GM21825 (cell line): ENCODE data around the gene FBXO47.
A peak's percentile ranks its signal among the peaks of the same experiment; 100 is the strongest.

Experiments used
- ATAC-seq: cut with Tn5 transposase; IDR thresholded peaks from one replicate; pipeline ENCODE4 v1.9.1; 2021; ENCODE audit warnings: mild to moderate bottlenecking, moderate library complexity; ENCODE audit not compliant: unreplicated experiment

Gene FBXO47

GRCh38 chr17:38906460-38907228 lies 60.6 kb downstream of the FBXO47 start:
- no peak for ATAC-seq

GRCh38 chr17:38905375-38905774 lies 61.8 kb downstream of the FBXO47 start:
- no peak for ATAC-seq

- no peak for ATAC-seq
Observed at GRCh38 chr17:38904892-38905291, 62.3 kb downstream of the FBXO47 start.

GRCh38 chr17:38903404-38903803 lies 63.8 kb downstream of the FBXO47 start:
- ATAC-seq: no peak

DNA sequence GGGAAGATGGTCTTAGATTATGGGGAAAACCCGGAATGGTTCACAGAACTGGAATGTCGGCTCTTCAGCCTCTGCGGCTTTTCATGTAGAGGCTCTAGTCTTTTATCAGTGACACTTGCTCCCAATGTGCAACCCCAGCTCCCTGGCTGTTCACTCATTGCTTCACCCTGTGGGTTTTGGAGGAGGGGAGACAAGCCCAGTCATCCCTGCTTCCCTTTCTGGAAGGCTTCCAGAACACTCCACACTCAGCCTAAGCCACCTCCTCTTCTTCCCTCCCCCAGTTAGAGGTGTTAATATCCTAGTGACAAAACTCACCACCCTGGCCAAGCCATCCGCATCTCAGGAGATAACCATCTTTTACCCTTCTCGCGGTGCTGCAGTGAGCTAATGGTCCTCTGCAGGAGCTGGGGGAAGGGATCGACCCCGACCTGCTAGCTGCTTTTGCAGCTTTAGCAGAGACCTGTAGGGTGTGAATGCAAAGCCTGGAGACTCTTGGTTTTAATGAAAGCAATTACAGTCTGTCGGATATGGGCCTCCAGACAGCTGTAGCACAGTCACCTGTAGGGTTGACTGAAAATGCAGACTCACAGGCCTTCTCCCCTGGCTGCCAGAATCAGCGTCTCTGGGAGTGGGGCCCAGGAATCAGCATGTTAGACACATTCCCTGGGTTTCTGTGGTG lies 66.1 kb downstream of the FBXO47 start:
- ATAC-seq: no peak

GRCh38 chr17:38899421-38899820 lies 67.8 kb downstream of the FBXO47 start:
- ATAC-seq: no peak

GRCh38 chr17:38898812-38899348 lies 68.3 kb downstream of the FBXO47 start:
- peak; percentile 82 for ATAC-seq

- ATAC-seq: peak; percentile 17
Observed at GRCh38 chr17:38898291-38898679, 68.9 kb downstream of the FBXO47 start.

GRCh38 chr17:38897671-38898290 lies 69.4 kb downstream of the FBXO47 start:
- ATAC-seq: no peak

DNA sequence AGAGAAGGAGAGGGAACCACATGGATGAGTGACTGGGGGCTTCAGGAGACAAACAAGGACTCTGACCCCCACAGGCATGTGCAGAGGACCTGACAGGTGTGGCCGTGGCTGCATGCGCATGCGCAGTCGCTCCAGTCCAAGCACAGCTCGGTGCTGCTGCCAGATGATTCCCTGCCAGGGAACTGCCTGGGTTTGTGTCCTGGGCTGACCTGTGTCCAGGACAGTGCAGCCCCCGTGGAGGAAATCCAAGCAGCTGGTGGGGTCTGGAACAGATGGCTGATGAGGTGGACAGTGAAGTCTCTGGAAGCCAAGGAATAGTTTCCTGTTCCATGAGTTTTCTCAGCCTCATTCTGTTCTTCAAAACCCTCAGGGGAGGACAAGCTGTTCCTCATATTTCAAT lies 70.0 kb downstream of the FBXO47 start:
- no peak for ATAC-seq

DNA sequence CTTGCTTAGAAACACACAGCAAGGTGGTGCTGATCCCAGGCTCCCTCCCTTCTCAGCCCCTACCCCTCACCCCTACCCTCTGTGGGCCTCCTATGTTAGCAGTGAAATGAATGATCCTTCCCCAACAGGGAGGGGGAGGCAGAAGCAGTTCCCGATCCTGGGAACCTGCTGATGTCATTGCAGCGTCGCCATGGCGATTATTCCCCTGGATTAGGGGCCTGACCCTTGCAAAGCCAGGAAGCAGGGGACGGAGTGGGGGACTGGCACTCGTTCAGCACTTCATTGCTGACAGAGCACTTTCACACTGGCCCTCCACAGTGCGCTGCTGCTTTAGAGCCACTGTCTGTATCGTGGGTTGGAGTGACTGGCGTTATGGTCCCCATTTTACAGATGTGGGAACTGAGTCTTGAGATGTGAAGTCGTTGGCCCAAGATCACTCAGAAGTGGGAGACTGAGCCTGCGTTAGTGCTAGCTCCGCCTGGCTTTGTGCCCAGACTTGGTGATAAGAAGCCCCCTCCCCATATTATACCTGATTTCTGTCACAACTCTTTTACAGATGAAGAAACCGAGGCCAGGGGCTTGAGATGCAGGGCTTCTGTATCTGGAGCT lies 70.8 kb downstream of the FBXO47 start:
- ATAC-seq: no peak

DNA sequence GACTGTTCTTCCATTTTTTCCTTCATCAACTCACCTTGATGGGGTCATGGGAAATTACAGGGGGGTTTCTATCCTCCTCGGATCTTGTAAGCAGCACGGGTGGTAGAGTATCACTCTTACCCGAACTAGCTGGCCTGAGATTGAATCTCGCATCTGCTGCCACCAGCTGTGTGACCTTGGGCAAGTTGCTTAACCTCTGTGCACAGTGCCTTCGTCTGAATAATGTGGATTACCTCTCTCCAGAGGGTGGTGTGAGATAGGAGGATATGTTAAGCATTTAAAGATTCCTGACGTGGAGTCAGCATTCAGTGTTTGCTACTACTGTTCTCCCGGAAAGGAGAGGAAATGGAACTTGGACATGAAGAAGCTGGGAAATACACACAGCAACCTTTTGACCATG lies 72.9 kb downstream of the FBXO47 start:
- no peak for ATAC-seq

GRCh38 chr17:38893607-38894006 lies 73.6 kb downstream of the FBXO47 start:
- no peak for ATAC-seq

GRCh38 chr17:38893113-38893512 lies 74.1 kb downstream of the FBXO47 start:
- ATAC-seq: no peak

DNA sequence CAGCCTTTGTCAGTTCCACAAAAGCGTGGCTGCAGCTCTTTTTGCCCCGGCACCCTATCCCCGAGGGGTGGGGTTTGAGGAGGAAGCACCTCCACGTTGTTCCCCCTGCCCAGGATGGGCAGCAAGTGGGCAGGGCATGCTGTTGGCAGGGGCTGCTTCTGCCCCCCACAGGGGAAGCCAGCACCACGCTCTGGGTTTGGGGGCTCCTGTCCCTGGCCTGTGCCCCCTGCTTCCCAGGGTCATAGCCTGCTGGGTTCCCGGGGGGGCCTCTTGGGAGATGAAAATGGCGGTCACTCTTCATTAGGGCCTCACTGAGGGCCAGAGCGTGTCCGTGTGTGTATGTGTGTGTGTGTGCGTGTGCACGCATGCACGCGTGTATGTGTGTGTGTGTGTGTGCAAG lies 74.6 kb downstream of the FBXO47 start:
- no peak for ATAC-seq

GRCh38 chr17:38892083-38892482 lies 75.1 kb downstream of the FBXO47 start:
- no peak for ATAC-seq

DNA sequence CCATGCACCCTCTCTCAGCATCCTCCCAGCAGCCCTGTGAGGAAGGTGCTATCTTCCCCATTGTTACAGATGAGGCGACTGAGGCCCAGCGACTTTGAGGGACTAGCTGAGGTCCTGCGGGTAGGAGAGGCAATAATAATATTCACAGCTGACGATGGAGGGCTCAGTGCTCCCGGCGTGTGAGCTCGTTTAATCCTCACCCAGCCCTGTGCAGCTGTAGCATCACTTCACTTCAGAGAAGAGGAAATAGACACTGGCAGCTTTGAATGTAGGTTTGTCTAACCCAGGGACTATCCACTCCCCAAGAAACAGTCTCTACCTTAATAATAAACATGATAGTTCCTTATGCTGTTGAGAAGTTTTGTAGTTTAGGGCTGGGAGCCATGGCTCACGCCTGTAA lies 75.8 kb downstream of the FBXO47 start:
- no peak for ATAC-seq

DNA sequence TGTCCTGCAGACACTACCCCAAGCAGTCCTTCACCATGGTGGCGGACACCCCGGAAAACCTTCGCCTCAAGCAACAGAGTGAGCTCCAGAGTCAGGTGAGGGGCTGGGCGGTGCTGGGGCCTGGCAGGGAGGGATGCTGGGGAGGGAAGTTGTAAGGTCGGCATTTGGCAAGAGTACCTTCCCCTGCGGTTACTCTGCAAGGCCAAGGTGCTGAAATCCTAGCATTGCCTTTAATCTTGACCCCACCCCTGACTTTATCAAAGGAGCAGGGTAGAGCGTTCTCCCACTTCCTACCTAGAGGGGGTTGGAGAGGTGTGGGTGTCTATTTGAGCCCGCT lies 76.8 kb downstream of the FBXO47 start:
- ATAC-seq: no peak

GRCh38 chr17:38889745-38890409 lies 77.3 kb downstream of the FBXO47 start:
- ATAC-seq: no peak

- no peak for ATAC-seq
Observed at GRCh38 chr17:38888842-38889241, 78.4 kb downstream of the FBXO47 start.

DNA sequence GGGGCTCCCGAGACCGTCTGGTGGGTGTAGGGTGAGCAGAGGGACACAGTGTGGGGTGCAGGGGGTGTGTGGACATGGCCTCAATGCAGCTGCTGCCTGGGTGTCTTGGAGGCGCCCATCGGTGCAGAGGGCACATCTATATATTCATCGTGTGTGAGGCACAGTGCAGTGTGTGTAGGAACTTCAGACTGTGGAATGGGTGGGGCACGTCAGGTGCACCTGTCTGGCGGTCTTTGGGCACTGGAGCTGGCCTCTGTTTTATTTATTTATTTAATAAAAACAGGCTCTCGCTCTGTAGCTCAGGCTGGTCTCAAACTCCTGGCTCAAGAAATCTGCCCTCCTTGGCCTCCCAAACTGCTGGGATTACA lies 80.6 kb downstream of the FBXO47 start:
- no peak for ATAC-seq
